IMR-90 (cell line): ENCODE measurements around the gene SORBS1. TPM values are rescaled to one million over a fixed set of nuclear protein-coding genes. Genes with fewer than 3 reads are reported as not detected.

Source experiments
- ATAC-seq: fragments of 200-7000 bp; cut with Tn5 transposase; 2 replicates; pipeline ENCODE4 v1.9.1; 2020; ENCODE audit warnings: low read depth, mild to moderate bottlenecking, moderate library complexity
- BruUV-seq: library from RNA; stranded (reverse); fragments of 400-500 nt; replicated peaks from 2 replicates; lab custom pipeline; 2021; lab: Mats Ljungman, UMichigan
- CTCF ChIA-PET: fragments of 300-600 bp; formaldehyde crosslinking; extraction: SDS; loops from one replicate; lab custom pipeline; 2021; ENCODE audit warnings: antibody characterized with exemption; lab: Yijun Ruan, JAX
- POLR2A ChIA-PET: fragments of 300-600 bp; sonication (Branson Sonifier 250); formaldehyde crosslinking; loops from one replicate; lab custom pipeline; 2022; ENCODE audit warnings: antibody characterized with exemption; ENCODE audit not compliant: unreplicated experiment; lab: Charles Lee
- DNase-seq: peaks from one replicate; pipeline ENCODE4 v3.0.0; 2013
- H2AFZ ChIP-seq: replicated peaks from 2 replicates; pipeline ENCODE3; 2013; ENCODE audit warnings: low read length, mild to moderate bottlenecking; ENCODE audit not compliant: poor library complexity
- H2AK5ac ChIP-seq: 2 replicates; pipeline ENCODE4 v1.6.1; 2013; ENCODE audit warnings: low read depth, low read length, inconsistent platforms
- H2AK9ac ChIP-seq: replicated peaks from 2 replicates; pipeline ENCODE3; 2013; ENCODE audit warnings: mild to moderate bottlenecking, low read depth, low read length, moderate library complexity; ENCODE audit not compliant: poor library complexity
- H2BK120ac ChIP-seq: 2 replicates; pipeline ENCODE4 v1.6.1; 2013; ENCODE audit warnings: low read depth, low read length, inconsistent platforms
- H2BK15ac ChIP-seq: 3 replicates; pipeline ENCODE4 v1.6.1; 2013; ENCODE audit warnings: low read depth, low read length, inconsistent platforms
- H2BK20ac ChIP-seq: 2 replicates; pipeline ENCODE4 v1.6.1; 2013; ENCODE audit warnings: low read depth, mild to moderate bottlenecking, inconsistent platforms, low read length, moderate library complexity
- H2BK5ac ChIP-seq: 2 replicates; pipeline ENCODE4 v1.6.1; 2013; ENCODE audit warnings: mild to moderate bottlenecking, low read depth, low read length, inconsistent platforms; ENCODE audit not compliant: poor library complexity, severe bottlenecking
- H3K14ac ChIP-seq: replicated peaks from 2 replicates; pipeline ENCODE4 v1.6.1; 2013; ENCODE audit warnings: low read depth, low read length, inconsistent platforms
- H3K18ac ChIP-seq: 2 replicates; pipeline ENCODE4 v1.6.1; 2013; ENCODE audit warnings: low read depth, low read length, control low read depth
- H3K23ac ChIP-seq: 2 replicates; pipeline ENCODE4 v1.6.1; 2013; ENCODE audit warnings: low read depth, low read length, inconsistent platforms
- H3K27ac ChIP-seq: 2 replicates; pipeline ENCODE4 v1.5.1; 2013; ENCODE audit warnings: mild to moderate bottlenecking, control low read depth, low read length; ENCODE audit not compliant: insufficient read depth
- H3K27me3 ChIP-seq: 2 replicates; pipeline ENCODE4 v1.6.1; 2013; ENCODE audit warnings: low read length; ENCODE audit not compliant: control insufficient read depth, insufficient read depth
- H3K36me3 ChIP-seq: 2 replicates; pipeline ENCODE4 v1.6.1; 2013; ENCODE audit warnings: low read length, mixed read lengths; ENCODE audit not compliant: control insufficient read depth, insufficient read depth
- H3K4ac ChIP-seq: 2 replicates; pipeline ENCODE4 v1.6.1; 2013; ENCODE audit warnings: low read depth, low read length, inconsistent platforms
- H3K4me1 ChIP-seq: 2 replicates; pipeline ENCODE4 v1.6.1; 2013; ENCODE audit warnings: low read length, mixed read lengths; ENCODE audit not compliant: control insufficient read depth, insufficient read depth
- H3K4me2 ChIP-seq: 2 replicates; pipeline ENCODE4 v1.6.1; 2013; ENCODE audit warnings: low read depth, mild to moderate bottlenecking, control low read depth, low read length, moderate library complexity
- H3K4me3 ChIP-seq: 2 replicates; pipeline ENCODE4 v1.5.1; 2013; ENCODE audit warnings: low read depth, mild to moderate bottlenecking, control low read depth, low read length, moderate library complexity; ENCODE audit not compliant: insufficient read depth
- H3K56ac ChIP-seq: 2 replicates; pipeline ENCODE4 v1.6.1; 2013; ENCODE audit warnings: low read length, inconsistent platforms; ENCODE audit not compliant: insufficient read depth; ENCODE audit errors: extremely low read depth
- H3K79me1 ChIP-seq, 2 experiments: 2 replicates each; pipeline ENCODE4 v1.6.1; 2013; ENCODE audit warnings: low read length in 2 of 2, inconsistent platforms in 1 of 2, low read depth in 1 of 2
- H3K9ac ChIP-seq: 2 replicates; pipeline ENCODE4 v1.6.1; 2013; ENCODE audit warnings: low read depth, low read length, control low read depth
- H3K9me1 ChIP-seq: 2 replicates; pipeline ENCODE4 v1.6.1; 2013; ENCODE audit warnings: low read length, inconsistent platforms; ENCODE audit not compliant: insufficient read depth
- H3K9me3 ChIP-seq: 2 replicates; pipeline ENCODE4 v1.6.1; 2013; ENCODE audit warnings: low read length; ENCODE audit not compliant: control insufficient read depth, insufficient read depth
- H4K20me1 ChIP-seq: 2 replicates; pipeline ENCODE4 v1.6.1; 2013; ENCODE audit warnings: low read length, inconsistent platforms; ENCODE audit not compliant: insufficient read depth
- H4K5ac ChIP-seq: 2 replicates; pipeline ENCODE4 v1.6.1; 2013; ENCODE audit warnings: mild to moderate bottlenecking, low read depth, low read length, control low read depth
- H4K8ac ChIP-seq, 2 experiments: 2 replicates each; pipeline ENCODE4 v1.6.1; 2013; ENCODE audit warnings: low read depth in 2 of 2, low read length in 2 of 2, control low read depth in 1 of 2, inconsistent platforms in 1 of 2
- H4K91ac ChIP-seq: 2 replicates; pipeline ENCODE4 v1.6.1; 2013; ENCODE audit warnings: low read depth, low read length, inconsistent platforms; ENCODE audit not compliant: insufficient read depth
- BHLHE40 ChIP-seq: fragments of 150-350 bp; IDR thresholded peaks from 2 replicates; pipeline ENCODE4 v1.6.1; 2016; ENCODE audit warnings: mild to moderate bottlenecking, low read depth, low read length
- CEBPB ChIP-seq: IDR thresholded peaks from 2 replicates; pipeline ENCODE4 v1.6.1; 2012; ENCODE audit warnings: low read depth, low read length, improper control_type of control experiment
- CHD1 ChIP-seq: IDR thresholded peaks from 2 replicates; pipeline ENCODE4 v1.6.1; 2012; ENCODE audit warnings: low read depth, low read length, improper control_type of control experiment
- CTCF ChIP-seq: conservative IDR thresholded peaks from 2 replicates; pipeline ENCODE4 v1.5.1; 2012; ENCODE audit warnings: mild to moderate bottlenecking, low read depth, low read length, improper control_type of control experiment
- ELK1 ChIP-seq: fragments of 150-350 bp; IDR thresholded peaks from 2 replicates; pipeline ENCODE4 v1.6.1; 2016; ENCODE audit warnings: low read depth, mild to moderate bottlenecking, low read length, moderate library complexity, borderline replicate concordance
- MAZ ChIP-seq: IDR thresholded peaks from 2 replicates; pipeline ENCODE4 v1.6.1; 2012; ENCODE audit warnings: low read depth, mild to moderate bottlenecking, low read length, improper control_type of control experiment, moderate library complexity, borderline replicate concordance
- MXI1 ChIP-seq: IDR thresholded peaks from 2 replicates; pipeline ENCODE4 v1.6.1; 2012; ENCODE audit warnings: low read depth, mild to moderate bottlenecking, low read length, moderate library complexity, borderline replicate concordance
- RAD21 ChIP-seq: IDR thresholded peaks from 2 replicates; pipeline ENCODE4 v1.6.1; 2012; ENCODE audit warnings: low read length, improper control_type of control experiment
- WGBS, 2 experiments: methylation state at CpG; one replicate each; pipeline versions ENCODE4 v1.1.5 to v1.1.7; 2013; ENCODE audit warnings: missing lambda C conversion rate in 2 of 2; ENCODE audit not compliant: insufficient read length in 1 of 2; ENCODE audit errors: extremely low coverage in 2 of 2; 5-methylcytosine and 5-hydroxymethylcytosine counted together
- dilution Hi-C: fragments of 300-500 bp; cut with HindIII; formaldehyde crosslinking; loops from one replicate; pipeline ENCODE4 v1.14.3; 2018; ENCODE audit warnings: low sequenced_read_pairs; ENCODE audit not compliant: unreplicated experiment
- in situ Hi-C: fragments of 300-500 bp; cut with MboI; formaldehyde crosslinking; loops from 3 replicates; pipeline ENCODE4 v1.14.3; 2019; ENCODE audit warnings: low sequenced_read_pairs, inconsistent platforms, mixed read lengths
- intact Hi-C: fragments of 100-400 bp; cut with micrococcal nuclease; formaldehyde crosslinking; loops from 2 replicates; pipeline ENCODE4 v1.10.0; 2022
- polyA plus RNA-seq, 3 experiments: library from polyadenylated mRNA; depleted of rRNA; stranded (reverse); fragments of >200 nt; gene quantifications; 2 replicates each; pipeline ENCODE4 v1.2.3, GENCODE V29; 2012; ENCODE audit warnings: low replicate concordance in 1 of 3
- total RNA-seq: library from RNA; depleted of rRNA; stranded (reverse); fragments of >200 nt; gene quantifications from 2 replicates; pipeline ENCODE4 v1.2.3, GENCODE V29; 2012

The SORBS1 gene
- total and polyA plus RNA-seq, 2 of the 4 experiments (the other 2 are of a cell fraction) = 0.18 to 0.32 TPM

- Histone ChIP-seq H3K18ac (no peak overlapping the region), H4K20me1 (no peaks in the 10 kb centered on the region), H3K14ac (no peak overlapping the region), H2BK20ac (no peak overlapping the region), H3K79me1 (no peaks in the 10 kb centered on the region), H3K9ac (no peak overlapping the region), H2AK5ac (no peak overlapping the region), H3K27ac (no peak overlapping the region), H3K36me3 (no peaks in the 10 kb centered on the region), H2AK9ac (no peak overlapping the region), H3K56ac (no peak overlapping the region), H3K9me3 (no peaks in the 10 kb centered on the region), H2AFZ (no peak overlapping the region), H3K27me3 (no peaks in the 10 kb centered on the region; the same call in 1 of the 2 replicates), H4K5ac (no peak overlapping the region), H4K91ac (no peak overlapping the region), H3K4me2 (no peak overlapping the region), H2BK15ac (no peak overlapping the region), H2BK120ac (no peak overlapping the region), H3K4me3 (no peak overlapping the region), H3K23ac (no peak overlapping the region), H2BK5ac (no peak overlapping the region), H3K4ac (no peak overlapping the region), H3K4me1 (0 out of 2 replicates have a peak, but pooled peaks cover 2% of the 10 kb centered on the region), H3K9me1 (no peaks in the 10 kb centered on the region), H4K8ac (no peak overlapping the region)
- ChIA-PET POLR2A (no interaction called here), CTCF (no interaction called here)
- ATAC-seq (no peak), DNase-seq (no peak)
- intact Hi-C loops = no loop called here
- dilution Hi-C loops = no loop called here
- in situ Hi-C loops = no loop called here
- 62% methylated on average over 6 of the region's 6 CpGs; no CpG with 5 or more reads in 1 of the 2 experiments for WGBS, 2 experiments
- TF ChIP-seq CEBPB (no peak), MXI1 (no peak), CHD1 (no peak), RAD21 (no peak), ELK1 (no peak), BHLHE40 (no peak), MAZ (no peak), CTCF (no peak)
- no TSS peak for BruUV-seq
Measured at GRCh38 chr10:95511314-95511713, 49.9 kb downstream of the SORBS1 start.
